HepG2 (cell line): ENCODE data around the gene MYH7.

Experiments used
- ARID5B ChIP-seq: IDR thresholded peaks from 2 replicates; pipeline ENCODE4 v1.4.0; 2020; ENCODE audit warnings: mild to moderate bottlenecking, missing genetic modification reagents
- CHD2 ChIP-seq: IDR thresholded peaks from 2 replicates; pipeline ENCODE4 v1.6.1; 2011; ENCODE audit warnings: low read depth, low read length, improper control_type of control experiment
- CTCF ChIP-seq: sonication (generic); formaldehyde crosslinking; IDR thresholded peaks from 2 replicates; pipeline ENCODE4 v1.5.0; 2020; ENCODE audit warnings: mild to moderate bottlenecking, missing genetic modification reagents, moderate library complexity
- EP300 ChIP-seq, 3 experiments: sonication (generic) in 1 of 3; formaldehyde crosslinking in 1 of 3; IDR thresholded peaks; 2 replicates each; pipeline versions ENCODE4 v1.5.1 to v1.6.1; 2011 to 2020; ENCODE audit warnings: low read depth in 2 of 3, low read length in 2 of 3, borderline replicate concordance in 1 of 3, improper control_type of control experiment in 1 of 3, mild to moderate bottlenecking in 1 of 3, missing genetic modification reagents in 1 of 3, moderate library complexity in 1 of 3
- FUBP1 ChIP-seq: sonication (generic); formaldehyde crosslinking; IDR thresholded peaks from 2 replicates; pipeline ENCODE4 v1.5.1; 2020; ENCODE audit warnings: missing genetic modification reagents, mild to moderate bottlenecking, borderline replicate concordance
- KDM1A ChIP-seq: IDR thresholded peaks from 2 replicates; pipeline ENCODE4 v1.6.1; 2016; ENCODE audit warnings: missing compliant biosample characterization
- KLF16 ChIP-seq, 2 experiments: sonication (generic) in 1 of 2; formaldehyde crosslinking in 1 of 2; IDR thresholded peaks; 2 replicates each; pipeline versions ENCODE4 v1.6.1 to v1.8.0; 2016 to 2023; ENCODE audit warnings: missing genetic modification reagents in 2 of 2, missing compliant biosample characterization in 1 of 2
- POLR2AphosphoS2 ChIP-seq: IDR thresholded peaks from 2 replicates; pipeline ENCODE4 v1.6.1; 2011; ENCODE audit warnings: low read depth, low read length, improper control_type of control experiment
- RFX3 ChIP-seq: IDR thresholded peaks from 2 replicates; pipeline ENCODE4 v1.6.1; 2016; ENCODE audit warnings: missing biosample characterization, missing genetic modification reagents
- RFX5 ChIP-seq: IDR thresholded peaks from 2 replicates; pipeline ENCODE4 v1.6.1; 2011; ENCODE audit warnings: low read depth, low read length, improper control_type of control experiment
- SALL2 ChIP-seq: sonication (generic); formaldehyde crosslinking; IDR thresholded peaks from 2 replicates; pipeline ENCODE4 v1.8.1; 2023; ENCODE audit warnings: mild to moderate bottlenecking, missing genetic modification reagents, inconsistent platforms
- ZFYVE20 ChIP-seq: sonication (generic); formaldehyde crosslinking; IDR thresholded peaks from 2 replicates; pipeline ENCODE4 v1.8.0; 2023; ENCODE audit warnings: low read depth, mild to moderate bottlenecking, moderate library complexity, missing genetic modification reagents, borderline replicate concordance
- ZNF264 ChIP-seq: sonication (generic); formaldehyde crosslinking; IDR thresholded peaks from 2 replicates; pipeline ENCODE4 v1.4.0; 2020; ENCODE audit warnings: missing genetic modification reagents
- ZNF274 ChIP-seq: sonication (generic); formaldehyde crosslinking; IDR thresholded peaks from 2 replicates; pipeline ENCODE4 v1.5.1; 2020; ENCODE audit warnings: mild to moderate bottlenecking, missing genetic modification reagents

- no peak for TF ChIP-seq EP300 (IDR thresholded peaks at IDR 0.05; ENCODE audit: low read depth in 2 of 2, low read length in 2 of 2)
- no peak for TF ChIP-seq EP300 (CRISPR knock-in tag; IDR thresholded peaks at IDR 0.05; ENCODE audit: borderline replicate concordance)
- no peak for TF ChIP-seq ZFYVE20 (CRISPR knock-in tag)
- peak; percentile 50 for TF ChIP-seq CTCF (CRISPR knock-in tag)
- no peak for TF ChIP-seq FUBP1 (CRISPR knock-in tag)
- TF ChIP-seq ZNF274: no peak
- TF ChIP-seq KLF16 (CRISPR knock-in tag; IDR thresholded peaks at IDR 0.05): no peak
- no peak for TF ChIP-seq ARID5B (CRISPR knock-in tag)
- TF ChIP-seq RFX5: no peak
- no peak for TF ChIP-seq KDM1A (CRISPR knock-in tag)
- no peak for TF ChIP-seq ZNF264 (CRISPR knock-in tag)
- no peak for TF ChIP-seq SALL2 (CRISPR knock-in tag)
- TF ChIP-seq POLR2AphosphoS2: no peak
- no peak for TF ChIP-seq RFX3 (CRISPR knock-in tag)
- no peak for TF ChIP-seq CHD2
These were observed 49.7 kb downstream of the MYH7 start for GRCh38 chr14:23385642-23386265.
